ENCODE data around the gene PACSIN2.
"Not testable (repeated sequence)": the region's sequence is repeated elsewhere in the genome, so short reads cannot be mapped to it uniquely, and the experiment has no call there.

PACSIN2 gene

GRCh38 chr22:42926104-42926503 is 88.8 kb downstream of the PACSIN2 start:
- no peak for DNase-seq (ENCODE audit: low read depth)

DNA sequence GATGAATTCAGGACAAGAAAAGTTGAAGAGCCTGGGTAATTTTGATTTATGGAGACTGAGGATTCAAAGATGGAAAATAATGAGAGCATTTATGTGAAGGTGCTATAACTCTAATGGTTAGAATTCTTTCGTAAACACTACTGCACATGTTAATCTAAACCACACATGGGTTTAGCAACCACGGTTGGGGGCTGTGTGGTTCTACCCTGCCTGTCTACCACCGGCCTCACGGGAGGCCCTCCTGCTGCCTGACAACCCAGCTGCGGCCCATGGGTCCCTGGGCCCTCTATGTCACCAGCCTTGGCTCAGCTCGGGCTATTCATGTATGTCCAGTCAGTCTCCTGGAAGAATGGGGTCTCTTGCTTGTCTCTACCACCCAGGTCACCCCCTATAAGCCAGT is 89.4 kb downstream of the PACSIN2 start:
- no peak for DNase-seq (ENCODE audit: low read depth)

GRCh38 chr22:42925031-42925430 is 89.9 kb downstream of the PACSIN2 start:
- not testable (repeated sequence) for DNase-seq (ENCODE audit: low read depth)

- no peak for DNase-seq (ENCODE audit: low read depth)
Observed at GRCh38 chr22:42924436-42924835, 90.5 kb downstream of the PACSIN2 start.

GRCh38 chr22:42922374-42923191 is 92.4 kb downstream of the PACSIN2 start:
- no peak for DNase-seq (ENCODE audit: low read depth)

DNA sequence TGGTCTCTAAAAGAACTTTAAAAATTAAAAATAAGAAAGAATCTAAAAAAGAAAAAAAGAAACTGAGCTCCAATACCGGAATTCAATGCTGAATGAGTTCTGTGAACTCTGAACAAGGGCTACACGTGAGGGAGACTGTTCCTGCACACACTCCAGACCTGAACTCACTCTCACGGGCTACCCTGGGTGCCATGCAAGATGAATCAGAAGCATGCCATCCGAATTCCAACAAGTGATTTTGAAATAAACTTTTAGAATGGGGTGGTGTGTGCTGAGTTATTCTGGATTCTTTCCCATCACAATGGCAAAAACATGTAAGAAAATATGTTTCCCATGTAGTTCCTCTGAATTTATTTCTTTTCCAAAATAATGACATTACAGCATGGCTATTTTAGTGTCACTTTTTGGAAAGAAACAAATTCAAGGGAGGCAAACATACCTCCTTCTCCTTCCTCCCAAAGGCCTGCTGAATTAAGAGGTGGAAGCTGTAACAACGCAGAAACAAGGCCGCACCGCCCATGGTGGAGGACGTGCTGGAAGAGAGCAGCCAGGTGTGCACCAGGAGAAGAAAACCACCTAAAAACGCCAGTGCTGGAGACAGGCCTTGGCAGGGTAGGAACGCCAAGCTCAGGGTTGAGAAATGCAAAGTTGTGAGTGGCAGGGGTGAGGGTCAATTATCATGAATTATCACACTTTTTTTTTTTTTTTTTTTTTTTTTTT is 94.7 kb downstream of the PACSIN2 start:
- peak; percentile 87 for DNase-seq (ENCODE audit: low read depth)

DNA sequence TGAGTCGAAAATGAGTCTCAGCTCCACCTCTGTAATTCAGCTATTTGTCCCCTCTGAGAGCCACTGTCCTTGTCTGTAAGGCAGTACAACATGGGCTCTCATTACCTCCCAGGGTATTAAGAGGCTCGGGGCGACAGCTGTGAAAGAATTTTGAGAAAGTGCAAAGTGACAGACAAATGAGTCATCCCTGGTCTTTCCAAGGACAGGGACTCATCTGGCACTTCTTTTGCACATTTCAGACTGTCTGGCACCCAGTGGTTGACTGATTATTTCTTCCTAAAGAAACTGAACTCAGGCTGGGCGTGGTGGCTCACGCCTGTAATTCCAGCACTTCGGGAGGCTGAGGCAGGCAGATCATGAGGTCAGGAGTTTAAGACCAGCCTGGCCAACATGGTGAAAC is 95.8 kb downstream of the PACSIN2 start:
- no peak for DNase-seq (ENCODE audit: low read depth)

- no peak for DNase-seq (ENCODE audit: low read depth)
Observed at GRCh38 chr22:42918500-42918899, 96.4 kb downstream of the PACSIN2 start.

DNA sequence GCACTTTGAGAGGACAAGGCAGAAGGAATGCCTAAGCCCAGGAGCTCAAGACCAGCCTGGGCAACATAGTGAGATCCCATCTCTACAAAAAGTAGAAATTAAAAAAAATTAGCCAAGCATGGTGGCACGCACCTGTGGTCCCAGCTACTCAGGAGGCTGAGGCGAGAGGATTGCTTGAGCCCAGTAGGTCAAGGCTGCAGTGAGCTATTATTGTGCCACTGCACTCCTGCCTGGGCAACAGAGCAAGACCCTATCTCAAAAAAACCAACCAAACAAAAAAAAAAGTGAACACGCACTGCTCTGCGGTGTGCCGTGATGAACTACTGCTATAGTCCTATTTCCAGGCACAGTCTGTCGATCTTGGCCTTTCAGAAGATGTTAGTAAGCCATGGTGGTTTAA is 97.6 kb downstream of the PACSIN2 start:
- DNase-seq (ENCODE audit: low read depth), result not testable (repeated sequence)

DNA sequence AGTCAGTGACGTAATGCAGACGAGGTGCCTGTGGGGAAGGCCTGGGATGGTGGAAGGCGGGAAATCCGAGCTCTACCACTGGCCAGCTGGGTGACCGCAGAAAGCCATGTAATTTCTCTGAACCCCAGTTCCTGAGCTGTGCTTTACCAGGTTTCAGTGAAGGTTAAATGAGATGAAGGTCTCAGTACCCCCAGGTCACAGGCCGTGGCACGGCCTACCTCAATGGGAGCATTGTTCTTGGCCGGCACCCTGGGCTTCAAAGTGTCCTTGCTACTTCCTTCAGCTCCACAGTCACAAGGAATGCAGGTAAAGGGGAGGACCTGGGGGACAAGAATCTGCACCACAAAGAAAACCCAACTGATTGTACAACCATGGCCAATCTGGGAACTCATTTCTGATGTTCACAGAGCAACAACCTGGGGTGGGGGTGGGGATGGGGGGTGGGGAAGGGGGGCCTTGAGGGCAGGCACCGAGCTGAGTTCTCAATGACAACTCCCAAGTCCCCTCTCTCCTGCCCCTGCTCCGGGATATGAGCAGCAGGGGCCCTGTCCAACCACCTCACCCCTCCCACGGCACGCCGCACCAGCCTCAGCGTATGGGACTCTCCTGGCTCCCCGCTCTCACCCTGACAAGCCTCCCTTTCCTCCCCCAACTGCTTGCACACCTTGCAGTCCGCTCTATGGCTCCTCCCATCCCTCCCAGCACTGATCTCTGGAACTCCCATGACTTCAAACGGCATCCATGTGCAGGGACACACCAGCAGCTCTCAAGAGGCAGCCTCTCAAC is 98.8 kb downstream of the PACSIN2 start:
- no peak for DNase-seq (ENCODE audit: low read depth)

DNA sequence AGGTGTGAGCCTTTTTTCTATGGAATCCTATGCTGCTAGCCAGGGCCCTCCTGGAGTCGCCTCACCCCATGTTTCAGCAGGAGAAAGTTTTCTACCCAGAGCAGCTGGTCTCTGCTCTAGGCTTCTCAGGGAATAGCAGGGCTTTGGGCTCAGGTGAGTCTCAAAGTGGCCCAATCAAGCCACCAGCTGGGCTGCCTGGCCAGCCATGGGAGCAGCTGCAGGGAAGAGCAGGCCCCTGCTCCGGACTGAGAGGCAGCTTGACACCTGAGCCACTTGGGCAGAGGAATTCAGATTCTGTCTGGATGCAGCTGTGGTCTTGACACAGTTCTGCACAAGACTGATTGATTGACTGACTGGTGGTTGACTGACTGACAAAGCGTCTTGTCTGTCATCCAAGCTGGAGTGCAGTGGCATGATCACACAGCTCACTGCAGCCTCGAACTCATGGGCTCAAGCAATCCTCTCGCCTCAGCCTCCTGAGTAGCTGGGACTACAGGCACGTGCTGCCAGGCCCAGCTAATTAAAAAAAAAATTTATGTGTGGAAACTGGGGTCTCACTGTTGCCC is 100.4 kb downstream of the PACSIN2 start:
- no peak for DNase-seq (ENCODE audit: low read depth)

GRCh38 chr22:42913874-42914510 is 101.0 kb downstream of the PACSIN2 start:
- no peak for DNase-seq (ENCODE audit: low read depth)

- DNase-seq (ENCODE audit: low read depth), result no peak
Observed at GRCh38 chr22:42912059-42912458, 102.9 kb downstream of the PACSIN2 start.

GRCh38 chr22:42910221-42910942 is 104.6 kb downstream of the PACSIN2 start:
- DNase-seq (ENCODE audit: low read depth), result no peak

DNA sequence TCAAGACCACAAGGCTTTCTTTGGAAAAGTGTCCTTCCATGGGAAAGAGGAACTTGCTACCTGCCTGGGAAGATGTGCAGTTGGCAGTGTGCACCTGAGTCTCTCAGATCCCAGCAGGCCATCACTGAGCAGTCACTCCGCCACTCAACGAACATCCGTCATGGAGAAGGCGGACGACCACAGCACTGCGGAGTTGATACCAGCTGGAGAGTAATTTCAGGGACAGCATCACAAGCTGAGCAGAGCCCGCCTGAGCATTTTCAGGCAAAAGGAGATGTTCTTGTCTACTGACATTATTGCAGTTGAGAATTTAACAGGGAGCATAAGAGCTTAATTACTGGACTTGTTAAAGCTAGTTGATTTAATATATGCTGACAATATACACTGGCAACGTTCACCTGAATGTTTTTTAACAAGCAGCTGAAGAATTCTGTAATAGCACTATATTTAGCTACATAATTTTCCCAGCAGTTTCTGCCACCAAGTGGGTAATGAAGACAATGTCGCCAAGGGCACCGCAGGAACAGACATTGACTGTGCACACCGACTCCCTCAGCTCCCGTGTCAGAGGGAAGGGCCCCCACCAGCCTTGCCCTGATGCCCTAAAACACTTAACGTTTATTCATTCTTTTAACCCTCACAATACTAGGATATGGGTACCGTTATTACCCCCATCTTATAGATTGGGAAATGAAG is 105.4 kb downstream of the PACSIN2 start:
- DNase-seq (ENCODE audit: low read depth), result no peak

DNA sequence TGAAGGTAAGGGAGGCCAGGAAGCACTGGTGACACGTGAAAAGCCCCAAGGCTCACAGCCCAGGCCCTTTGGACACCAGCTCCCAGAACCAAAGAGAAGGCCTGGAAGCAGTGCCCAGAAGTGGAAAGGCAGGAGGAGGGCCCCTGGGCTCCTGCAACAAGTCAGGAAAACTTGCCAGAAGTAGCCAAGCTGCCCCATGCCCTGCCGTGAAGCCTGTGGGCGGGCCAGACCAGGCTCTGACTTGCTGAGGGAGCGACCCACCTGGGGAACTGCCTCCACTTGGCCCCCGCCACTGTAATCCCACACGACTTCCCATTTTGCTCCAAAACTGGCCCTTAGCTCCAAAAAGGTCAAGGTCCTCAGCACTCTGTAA is 106.6 kb downstream of the PACSIN2 start:
- no peak for DNase-seq (ENCODE audit: low read depth)

DNA sequence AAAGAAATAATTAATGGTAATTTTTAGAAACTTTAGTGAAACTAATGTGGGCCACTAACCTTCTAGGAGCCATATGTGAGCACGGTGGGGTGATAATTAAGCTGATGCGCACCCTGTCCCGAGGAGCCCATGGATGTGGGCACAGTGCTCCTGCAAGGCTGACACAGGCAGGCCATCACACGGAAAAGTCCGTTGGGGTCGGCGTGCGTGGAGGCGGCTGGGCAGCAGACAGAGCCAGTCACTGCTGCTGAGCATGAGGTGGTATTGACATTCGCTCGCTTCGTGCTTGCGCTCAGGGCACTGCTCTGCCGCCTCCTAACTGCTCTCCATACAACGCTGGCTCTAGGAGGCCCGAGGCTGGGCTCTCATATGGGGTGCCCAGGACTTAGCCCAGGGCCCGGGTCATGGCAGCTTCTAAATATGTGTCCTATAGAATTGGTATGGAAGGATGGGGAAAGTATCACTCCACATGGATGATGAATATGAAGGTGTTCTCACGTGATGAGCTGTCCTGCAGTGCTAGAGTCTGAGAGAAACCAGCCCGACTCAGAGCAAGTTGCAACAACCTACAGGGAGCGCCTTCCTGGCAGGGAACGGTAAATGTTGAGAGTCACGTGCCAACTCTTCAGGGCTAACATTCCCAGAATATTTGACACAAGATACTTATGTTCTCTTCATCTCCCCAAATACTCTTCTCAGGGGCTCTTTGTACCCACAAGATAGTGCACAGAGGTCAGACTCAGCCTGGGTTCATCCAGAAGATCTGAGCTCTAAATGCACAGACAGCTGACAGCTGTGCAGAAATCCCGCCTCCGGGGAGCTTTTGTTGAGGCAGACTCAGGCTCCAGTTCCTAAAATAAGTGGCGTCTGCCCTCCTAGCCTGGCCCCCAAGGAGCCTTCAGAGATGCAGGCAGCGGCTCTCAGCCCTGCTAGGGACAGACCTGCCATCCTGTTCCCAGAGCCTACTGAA is 107.3 kb downstream of the PACSIN2 start:
- DNase-seq (ENCODE audit: low read depth), result peak; percentile 18

DNA sequence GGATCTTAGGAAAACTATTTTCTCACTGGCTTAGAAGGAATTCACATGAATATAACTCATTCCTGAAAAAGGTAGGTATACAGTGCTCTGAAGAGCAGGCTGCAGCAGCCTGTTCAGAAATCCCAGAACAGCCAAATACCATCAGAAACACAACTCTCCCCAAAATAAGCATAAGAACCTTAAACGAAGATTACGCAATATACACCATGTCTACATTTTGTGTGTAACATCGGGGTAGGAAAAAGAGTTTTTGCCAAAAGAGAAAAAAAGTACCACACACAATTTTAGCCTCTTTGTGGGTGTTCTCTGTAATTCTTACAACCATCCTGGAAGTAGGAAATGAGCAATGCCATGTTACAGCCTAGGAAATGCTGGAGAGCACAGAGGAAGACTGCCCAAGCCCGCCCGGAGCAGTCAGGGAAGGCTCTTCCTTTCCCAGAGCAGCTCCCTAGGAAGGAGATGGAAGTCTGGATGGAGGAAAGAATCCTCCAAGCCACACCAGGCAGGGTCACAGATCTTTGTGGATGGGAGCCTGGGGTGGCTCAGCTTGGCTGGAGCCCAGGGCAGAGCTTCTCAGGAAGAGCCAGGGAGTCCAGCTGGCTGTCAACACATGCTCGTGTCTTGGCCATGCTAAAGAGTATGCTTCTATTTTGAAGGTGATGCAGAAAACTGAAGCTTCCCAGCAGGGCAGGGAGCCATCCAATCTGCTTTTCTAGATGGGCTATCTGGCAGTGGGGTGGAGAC is 108.2 kb downstream of the PACSIN2 start:
- no peak for DNase-seq (ENCODE audit: low read depth)
